DOHH2 (cell line): ENCODE measurements around the gene PKD1.

ENCODE experiments used
- H3F3A ChIP-seq: fragments of 200-600 bp; sonication (generic), shearing (Covaris generic); 2 replicates; pipeline ENCODE4 v1.6.0; 2016; ENCODE audit warnings: antibody characterized with exemption, mild to moderate bottlenecking; ENCODE audit not compliant: control insufficient read depth, insufficient read depth
- H3K27ac ChIP-seq: fragments of 200-600 bp; sonication (generic); 2 replicates; pipeline ENCODE4 v1.5.1; 2014; ENCODE audit warnings: low read depth, mild to moderate bottlenecking, low read length, moderate library complexity
- H3K27me3 ChIP-seq: fragments of 200-600 bp; sonication (generic); 2 replicates; pipeline ENCODE4 v1.6.1; 2014; ENCODE audit warnings: mild to moderate bottlenecking, low read length, mixed read lengths; ENCODE audit not compliant: control insufficient read depth
- H3K36me3 ChIP-seq: fragments of 200-600 bp; sonication (generic); 2 replicates; pipeline ENCODE4 v1.6.1; 2014; ENCODE audit warnings: mild to moderate bottlenecking, low read length, moderate library complexity, mixed read lengths; ENCODE audit not compliant: control insufficient read depth
- H3K4me1 ChIP-seq: fragments of 200-600 bp; sonication (generic); 2 replicates; pipeline ENCODE4 v1.6.1; 2014; ENCODE audit warnings: mild to moderate bottlenecking, low read length, mixed read lengths; ENCODE audit not compliant: control insufficient read depth
- H3K4me2 ChIP-seq: fragments of 200-600 bp; sonication (generic); 2 replicates; pipeline ENCODE4 v1.6.0; 2014; ENCODE audit warnings: mild to moderate bottlenecking, low read length, moderate library complexity
- H3K4me3 ChIP-seq: fragments of 200-600 bp; sonication (generic); 2 replicates; pipeline ENCODE4 v1.5.1; 2014; ENCODE audit warnings: mild to moderate bottlenecking, low read length, mixed read lengths
- H3K79me2 ChIP-seq: fragments of 200-600 bp; sonication (generic); 2 replicates; pipeline ENCODE4 v1.6.1; 2014; ENCODE audit warnings: mild to moderate bottlenecking, low read length, mixed read lengths; ENCODE audit not compliant: control insufficient read depth
- H3K9me2 ChIP-seq: fragments of 200-600 bp; sonication (generic); replicated peaks from 2 replicates; pipeline ENCODE4 v1.6.1; 2014; ENCODE audit warnings: mild to moderate bottlenecking, low read length, mixed read lengths; ENCODE audit not compliant: control insufficient read depth
- H3K9me3 ChIP-seq: fragments of 200-600 bp; sonication (generic); 2 replicates; pipeline ENCODE4 v1.6.1; 2014; ENCODE audit warnings: antibody characterized with exemption, low read length, mixed read lengths; ENCODE audit not compliant: control insufficient read depth, insufficient read depth
- H4K20me1 ChIP-seq: fragments of 200-600 bp; sonication (generic); 2 replicates; pipeline ENCODE4 v1.6.0; 2014; ENCODE audit warnings: low read depth, mild to moderate bottlenecking, antibody characterized with exemption, low read length, moderate library complexity; ENCODE audit not compliant: control insufficient read depth, insufficient read depth
- CTCF ChIP-seq: fragments of 200-600 bp; sonication (generic); IDR thresholded peaks from one replicate; pipeline ENCODE4 v1.5.1; 2014; ENCODE audit warnings: antibody characterized with exemption, mild to moderate bottlenecking, low read depth, low read length; ENCODE audit not compliant: poor library complexity, severe bottlenecking
- EZH2phosphoT487 ChIP-seq: fragments of 200-600 bp; sonication (generic); IDR thresholded peaks from 2 replicates; pipeline ENCODE4 v1.6.1; 2017; ENCODE audit warnings: borderline replicate concordance, mild to moderate bottlenecking, antibody characterized with exemption, low read length, moderate library complexity, mixed read lengths

The PKD1 gene

GRCh38 chr16:2177561-2177960 is 41.9 kb upstream of the PKD1 start:
- no peaks in the 10 kb centered on the region for H3K9me2 ChIP-seq
- no peaks in the 10 kb centered on the region for H3F3A ChIP-seq
- H3K36me3 ChIP-seq, result peaks cover 60% of the 10 kb centered on the region
- no peak overlapping the region for H3K27ac ChIP-seq
- H3K27me3 ChIP-seq, result no peaks in the 10 kb centered on the region
- H3K4me1 ChIP-seq, result no peaks in the 10 kb centered on the region
- no peaks in the 10 kb centered on the region for H3K9me3 ChIP-seq
- no peak overlapping the region for H3K4me3 ChIP-seq
- no peaks in the 10 kb centered on the region for H4K20me1 ChIP-seq
- no peaks in the 10 kb centered on the region for H3K79me2 ChIP-seq
- no peak overlapping the region for H3K4me2 ChIP-seq
- no peak for TF ChIP-seq EZH2phosphoT487
- no peak for TF ChIP-seq CTCF

GRCh38 chr16:2177101-2177500 is 41.4 kb upstream of the PKD1 start:
- Histone ChIP-seq H3K4me3 (no peak overlapping the region), H3K4me2 (no peak overlapping the region), H3K36me3 (peaks cover 57% of the 10 kb centered on the region), H3K27me3 (no peaks in the 10 kb centered on the region), H3K9me2 (no peaks in the 10 kb centered on the region), H3K27ac (no peak overlapping the region), H3K79me2 (no peaks in the 10 kb centered on the region), H3F3A (no peaks in the 10 kb centered on the region), H3K9me3 (no peaks in the 10 kb centered on the region), H4K20me1 (no peaks in the 10 kb centered on the region), H3K4me1 (no peaks in the 10 kb centered on the region)
- no peak for TF ChIP-seq CTCF
- no peak for TF ChIP-seq EZH2phosphoT487

- Histone ChIP-seq H3K36me3 (peaks cover 62% of the 10 kb centered on the region), H3K27ac (no peak overlapping the region), H3F3A (no peaks in the 10 kb centered on the region), H3K4me3 (no peak overlapping the region), H3K9me2 (no peaks in the 10 kb centered on the region), H3K9me3 (no peaks in the 10 kb centered on the region), H3K4me2 (no peak overlapping the region), H3K27me3 (no peaks in the 10 kb centered on the region), H3K79me2 (no peaks in the 10 kb centered on the region), H3K4me1 (no peaks in the 10 kb centered on the region), H4K20me1 (no peaks in the 10 kb centered on the region)
- TF ChIP-seq EZH2phosphoT487 (no peak), CTCF (no peak)
These were observed 40.3 kb upstream of the PKD1 start for GRCh38 chr16:2176047-2176446.

- H3K36me3 ChIP-seq, result peaks cover 62% of the 10 kb centered on the region
- H3K4me3 ChIP-seq, result no peak overlapping the region
- no peaks in the 10 kb centered on the region for H3K79me2 ChIP-seq
- H3K9me3 ChIP-seq, result no peaks in the 10 kb centered on the region
- no peaks in the 10 kb centered on the region for H3K27me3 ChIP-seq
- no peaks in the 10 kb centered on the region for H3K4me1 ChIP-seq
- no peak overlapping the region for H3K27ac ChIP-seq
- no peaks in the 10 kb centered on the region for H3K9me2 ChIP-seq
- TF ChIP-seq CTCF (no peak), EZH2phosphoT487 (no peak)
- no peaks in the 10 kb centered on the region for H4K20me1 ChIP-seq
- H3F3A ChIP-seq, result no peaks in the 10 kb centered on the region
- no peak overlapping the region for H3K4me2 ChIP-seq
These were observed 39.8 kb upstream of the PKD1 start for GRCh38 chr16:2175454-2175853.
